Fibroblast of skin of abdomen (primary cell): ENCODE measurements around the gene KAZN.
A peak's percentile ranks its signal among the peaks of the same experiment; 100 is the strongest.
"Not testable (repeated sequence)": the region's sequence is repeated elsewhere in the genome, so short reads cannot be mapped to it uniquely, and the experiment has no call there.

Experiments
- DNase-seq: peaks from one replicate; pipeline ENCODE4 v3.0.0-alpha.2; 2013

The KAZN gene

GRCh38 chr1:15017120-15017519 lies 418.6 kb downstream of the KAZN start:
- no peak for DNase-seq

- no peak for DNase-seq
Observed at GRCh38 chr1:15018767-15019166, 420.3 kb downstream of the KAZN start.

GRCh38 chr1:15020943-15021745 lies 422.7 kb downstream of the KAZN start:
- DNase-seq, result no peak

GRCh38 chr1:15022048-15022447 lies 423.6 kb downstream of the KAZN start:
- no peak for DNase-seq

GRCh38 chr1:15023205-15023604 lies 424.7 kb downstream of the KAZN start:
- DNase-seq, result no peak

- DNase-seq, result no peak
Observed at GRCh38 chr1:15023976-15024375, 425.5 kb downstream of the KAZN start.

- no peak for DNase-seq
Observed at GRCh38 chr1:15026117-15026489, 427.6 kb downstream of the KAZN start.

- peak; percentile 49 for DNase-seq
Observed at GRCh38 chr1:15027515-15027986, 429.1 kb downstream of the KAZN start.

- DNase-seq, result peak; percentile 72
Observed at GRCh38 chr1:15028102-15028501, 429.6 kb downstream of the KAZN start.

GRCh38 chr1:15028616-15029015 lies 430.1 kb downstream of the KAZN start:
- DNase-seq, result no peak

GRCh38 chr1:15029036-15029435 lies 430.6 kb downstream of the KAZN start:
- DNase-seq, result no peak

GRCh38 chr1:15029786-15030185 lies 431.3 kb downstream of the KAZN start:
- DNase-seq, result no peak

GRCh38 chr1:15031251-15031933 lies 432.9 kb downstream of the KAZN start:
- DNase-seq, result peak; percentile 77

GRCh38 chr1:15033264-15033663 lies 434.8 kb downstream of the KAZN start:
- peak; percentile 86 for DNase-seq

GRCh38 chr1:15034656-15035055 lies 436.2 kb downstream of the KAZN start:
- no peak for DNase-seq

- no peak for DNase-seq
Observed at GRCh38 chr1:15035236-15035635, 436.8 kb downstream of the KAZN start.

GRCh38 chr1:15036101-15036500 lies 437.6 kb downstream of the KAZN start:
- no peak for DNase-seq

GRCh38 chr1:15038232-15039016 lies 439.9 kb downstream of the KAZN start:
- DNase-seq, result peak; percentile 23

GRCh38 chr1:15039017-15039648 lies 440.6 kb downstream of the KAZN start:
- no peak for DNase-seq

GRCh38 chr1:15039901-15040300 lies 441.4 kb downstream of the KAZN start:
- DNase-seq, result no peak

GRCh38 chr1:15040685-15041084 lies 442.2 kb downstream of the KAZN start:
- not testable (repeated sequence) for DNase-seq

GRCh38 chr1:15042866-15043265 lies 444.4 kb downstream of the KAZN start:
- no peak for DNase-seq

- DNase-seq, result no peak
Observed at GRCh38 chr1:15043934-15044333, 445.4 kb downstream of the KAZN start.
